Testis (tissue), 2 donors: Measurements from ENCODE around the gene FOXN3.

Experiments
- POLR2A ChIP-seq: fragments of 450-650 bp; IDR thresholded peaks from one replicate; pipeline ENCODE4 v1.6.1; 2017; ENCODE audit warnings: antibody characterized with exemption, mild to moderate bottlenecking, moderate library complexity
- TF ChIP-seq, protein P1 (sequence below), 3 experiments: fragments of 450-650 bp in 2 of 3; fragments of 200-600 bp in 1 of 3; sonication (generic) in 1 of 3; IDR thresholded peaks; one replicate each; pipeline ENCODE4 v1.5.1; 2016 to 2019; ENCODE audit warnings: antibody characterized with exemption in 3 of 3, mild to moderate bottlenecking in 2 of 3, moderate library complexity in 1 of 3

DNA sequence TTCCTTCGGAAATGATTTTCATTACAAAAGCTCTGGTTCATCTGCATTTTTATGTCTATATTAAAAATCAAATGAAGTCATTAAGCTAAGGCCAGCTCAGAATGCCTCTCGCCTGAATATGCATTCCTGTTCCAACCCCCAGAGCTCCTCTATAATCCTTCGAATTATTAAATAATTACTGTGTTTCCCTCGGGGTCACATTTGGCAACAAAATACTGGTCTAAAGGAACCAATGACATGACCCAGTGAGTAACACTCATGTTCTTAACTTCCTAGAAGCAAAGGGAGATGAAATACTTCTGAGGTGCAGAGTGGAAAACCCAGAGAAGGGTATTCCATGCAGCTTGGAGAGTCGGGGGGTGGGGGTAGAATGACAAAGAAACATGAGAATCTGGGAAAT, 68.3 kb downstream of the FOXN3 start:
- TF ChIP-seq, protein P1, sequence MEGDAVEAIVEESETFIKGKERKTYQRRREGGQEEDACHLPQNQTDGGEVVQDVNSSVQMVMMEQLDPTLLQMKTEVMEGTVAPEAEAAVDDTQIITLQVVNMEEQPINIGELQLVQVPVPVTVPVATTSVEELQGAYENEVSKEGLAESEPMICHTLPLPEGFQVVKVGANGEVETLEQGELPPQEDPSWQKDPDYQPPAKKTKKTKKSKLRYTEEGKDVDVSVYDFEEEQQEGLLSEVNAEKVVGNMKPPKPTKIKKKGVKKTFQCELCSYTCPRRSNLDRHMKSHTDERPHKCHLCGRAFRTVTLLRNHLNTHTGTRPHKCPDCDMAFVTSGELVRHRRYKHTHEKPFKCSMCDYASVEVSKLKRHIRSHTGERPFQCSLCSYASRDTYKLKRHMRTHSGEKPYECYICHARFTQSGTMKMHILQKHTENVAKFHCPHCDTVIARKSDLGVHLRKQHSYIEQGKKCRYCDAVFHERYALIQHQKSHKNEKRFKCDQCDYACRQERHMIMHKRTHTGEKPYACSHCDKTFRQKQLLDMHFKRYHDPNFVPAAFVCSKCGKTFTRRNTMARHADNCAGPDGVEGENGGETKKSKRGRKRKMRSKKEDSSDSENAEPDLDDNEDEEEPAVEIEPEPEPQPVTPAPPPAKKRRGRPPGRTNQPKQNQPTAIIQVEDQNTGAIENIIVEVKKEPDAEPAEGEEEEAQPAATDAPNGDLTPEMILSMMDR (IDR thresholded peaks at IDR 0.05): no peak
- no peak for TF ChIP-seq POLR2A
